Measurements from ENCODE around the gene PCTP.

Gene PCTP

DNA sequence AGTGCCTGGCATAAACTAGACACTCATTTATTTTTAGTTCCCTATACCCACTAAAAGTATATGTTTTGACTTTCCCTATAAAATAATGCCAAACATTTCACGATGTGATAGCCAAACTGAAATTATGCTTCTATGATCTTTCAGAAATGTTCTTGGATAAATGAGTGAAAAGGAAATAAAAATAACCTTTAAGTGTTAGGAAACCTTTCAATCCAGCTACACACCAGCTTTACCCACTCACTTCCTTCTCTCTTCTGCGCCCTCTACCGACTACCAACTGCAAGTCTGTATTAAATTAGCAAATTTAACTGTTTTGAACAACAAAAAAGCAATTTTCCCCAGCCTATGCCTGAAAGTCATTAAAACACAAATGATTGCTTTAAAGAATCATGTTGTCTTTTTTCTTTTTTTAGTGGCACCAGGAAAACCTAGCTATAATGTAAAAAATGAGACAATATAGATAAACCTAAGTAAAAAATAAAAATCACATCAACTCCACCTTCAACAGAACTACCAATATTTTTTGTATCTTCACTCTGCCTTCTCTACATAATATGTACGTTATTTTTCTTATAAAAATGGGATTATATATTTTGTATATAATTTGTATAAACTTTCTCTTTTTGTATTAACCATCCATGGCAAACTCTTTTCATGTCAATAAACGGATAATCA, 15.0 kb upstream of the PCTP start:
- no peaks in the 10 kb centered on the region for H3K27me3 ChIP-seq
- TF ChIP-seq, protein P1, sequence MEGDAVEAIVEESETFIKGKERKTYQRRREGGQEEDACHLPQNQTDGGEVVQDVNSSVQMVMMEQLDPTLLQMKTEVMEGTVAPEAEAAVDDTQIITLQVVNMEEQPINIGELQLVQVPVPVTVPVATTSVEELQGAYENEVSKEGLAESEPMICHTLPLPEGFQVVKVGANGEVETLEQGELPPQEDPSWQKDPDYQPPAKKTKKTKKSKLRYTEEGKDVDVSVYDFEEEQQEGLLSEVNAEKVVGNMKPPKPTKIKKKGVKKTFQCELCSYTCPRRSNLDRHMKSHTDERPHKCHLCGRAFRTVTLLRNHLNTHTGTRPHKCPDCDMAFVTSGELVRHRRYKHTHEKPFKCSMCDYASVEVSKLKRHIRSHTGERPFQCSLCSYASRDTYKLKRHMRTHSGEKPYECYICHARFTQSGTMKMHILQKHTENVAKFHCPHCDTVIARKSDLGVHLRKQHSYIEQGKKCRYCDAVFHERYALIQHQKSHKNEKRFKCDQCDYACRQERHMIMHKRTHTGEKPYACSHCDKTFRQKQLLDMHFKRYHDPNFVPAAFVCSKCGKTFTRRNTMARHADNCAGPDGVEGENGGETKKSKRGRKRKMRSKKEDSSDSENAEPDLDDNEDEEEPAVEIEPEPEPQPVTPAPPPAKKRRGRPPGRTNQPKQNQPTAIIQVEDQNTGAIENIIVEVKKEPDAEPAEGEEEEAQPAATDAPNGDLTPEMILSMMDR (IDR thresholded peaks at IDR 0.05), result peak; percentile 55
- H3K36me3 ChIP-seq, result no peaks in the 10 kb centered on the region
- no peaks in the 10 kb centered on the region for H3K9me3 ChIP-seq
- H3K4me1 ChIP-seq (ENCODE audit: control insufficient read depth in 1 of 2, insufficient read depth in 1 of 2, low read depth in 1 of 2, low read length in 1 of 2), result no peaks in the 10 kb centered on the region
- no peak overlapping the region for H3K27ac ChIP-seq
- H3K4me3 ChIP-seq (ENCODE audit: low read depth in 1 of 2, low read length in 1 of 2), result no peak overlapping the region

DNA sequence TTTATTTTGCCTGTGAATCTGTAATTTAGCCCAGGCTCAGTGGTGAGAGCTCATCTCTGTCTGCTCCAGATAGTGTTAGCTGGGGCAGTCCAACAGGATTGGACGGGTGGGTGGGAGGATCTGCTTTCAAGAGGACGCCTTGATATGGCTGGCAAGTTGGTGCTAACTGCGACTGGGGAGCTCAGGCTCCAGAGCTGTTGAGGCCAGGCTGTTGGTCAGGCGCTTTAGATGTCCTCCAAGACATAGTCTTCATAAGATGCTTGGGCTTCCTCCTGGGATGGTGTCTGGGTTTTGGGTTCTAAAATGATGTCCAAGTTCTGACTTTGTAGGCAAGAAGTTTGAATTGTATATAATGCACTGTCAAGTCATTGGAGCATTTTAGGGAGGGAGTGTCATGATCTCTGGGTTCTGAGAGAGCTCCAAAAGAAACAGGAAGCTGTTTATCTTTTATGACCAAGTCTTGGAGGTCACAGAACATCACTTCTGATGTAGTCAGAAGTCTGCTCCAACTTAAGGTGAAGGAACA, 12.8 kb upstream of the PCTP start:
- TF ChIP-seq, protein P1 (IDR thresholded peaks at IDR 0.05), result no peak
- H3K4me3 ChIP-seq (ENCODE audit: low read depth in 1 of 2, low read length in 1 of 2), result no peak overlapping the region
- H3K9me3 ChIP-seq, result no peaks in the 10 kb centered on the region
- no peaks in the 10 kb centered on the region for H3K27me3 ChIP-seq
- H3K36me3 ChIP-seq, result no peaks in the 10 kb centered on the region
- H3K4me1 ChIP-seq (ENCODE audit: control insufficient read depth in 1 of 2, insufficient read depth in 1 of 2, low read depth in 1 of 2, low read length in 1 of 2), result no peaks in the 10 kb centered on the region
- no peak overlapping the region for H3K27ac ChIP-seq

DNA sequence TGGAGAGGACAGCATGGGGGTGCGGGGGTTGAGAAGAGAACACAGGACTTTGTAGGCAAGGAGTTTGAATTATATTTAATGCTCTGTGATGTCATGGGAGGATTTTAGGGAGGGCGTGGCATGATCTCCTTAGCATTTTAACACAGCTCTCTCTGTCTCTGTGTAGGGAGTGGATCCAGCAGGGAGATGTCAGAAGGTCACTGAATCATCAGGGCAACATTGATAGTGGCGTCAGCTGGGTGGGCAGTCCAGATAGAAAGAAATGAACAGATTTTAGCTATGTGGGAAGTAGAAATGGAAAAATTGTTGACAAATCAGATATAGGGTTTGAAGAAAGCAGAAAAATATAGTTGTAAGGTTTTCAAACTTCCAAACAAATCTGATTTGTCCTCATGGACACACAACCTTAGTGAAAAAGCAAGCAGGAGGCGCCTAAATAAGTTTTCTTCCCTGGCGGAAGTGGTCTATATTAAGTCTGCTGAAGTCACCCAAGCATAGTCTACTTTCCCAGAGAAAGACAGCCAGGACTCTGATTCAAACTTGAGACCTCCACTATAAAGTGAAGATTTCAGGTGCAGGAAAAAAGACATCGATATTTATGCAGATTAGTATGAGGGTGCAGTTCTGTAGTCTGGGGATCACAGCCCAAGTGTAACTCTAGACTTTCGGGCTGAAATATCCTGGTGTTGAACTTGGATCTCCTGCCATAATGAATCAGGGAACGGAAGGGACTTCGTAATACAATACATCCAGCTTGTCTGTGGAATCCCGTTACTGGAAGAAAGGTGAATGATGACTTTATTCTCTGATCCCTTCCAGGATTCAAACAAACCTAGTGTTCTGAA, 10.1 kb upstream of the PCTP start:
- no peak overlapping the region for H3K27ac ChIP-seq
- TF ChIP-seq, protein P1 (IDR thresholded peaks at IDR 0.05), result no peak

DNA sequence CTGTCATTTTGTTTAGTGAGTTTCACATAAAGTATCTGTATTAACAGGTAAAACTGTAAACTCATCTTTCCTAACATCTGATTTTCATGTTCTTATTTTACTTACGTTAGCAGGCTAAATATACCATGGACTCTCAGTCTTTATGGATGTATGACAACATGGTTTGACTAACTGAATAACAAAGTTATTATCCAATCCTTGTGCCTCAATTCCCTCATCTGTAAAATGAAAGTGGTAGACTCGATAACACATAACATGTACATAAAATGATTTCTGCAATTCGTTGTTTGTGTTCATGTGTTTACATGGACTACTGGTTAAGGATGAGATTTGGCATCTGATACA, 9.5 kb upstream of the PCTP start:
- Histone ChIP-seq H3K27me3 (no peaks in the 10 kb centered on the region), H3K27ac (no peak overlapping the region), H3K9me3 (no peaks in the 10 kb centered on the region), H3K4me1 (ENCODE audit: control insufficient read depth in 1 of 2, insufficient read depth in 1 of 2, low read depth in 1 of 2, low read length in 1 of 2) (no peaks in the 10 kb centered on the region), H3K4me3 (ENCODE audit: low read depth in 1 of 2, low read length in 1 of 2) (no peak overlapping the region), H3K36me3 (no peaks in the 10 kb centered on the region)
- TF ChIP-seq, protein P1 (IDR thresholded peaks at IDR 0.05), result no peak

More for the DNA sequence above, 10.1 kb upstream of the PCTP start:
- no peaks in the 10 kb centered on the region for H3K27me3 ChIP-seq
- H3K4me3 ChIP-seq (ENCODE audit: low read depth in 1 of 2, low read length in 1 of 2), result no peak overlapping the region
- H3K36me3 ChIP-seq, result no peaks in the 10 kb centered on the region
- H3K9me3 ChIP-seq, result no peaks in the 10 kb centered on the region
- no peaks in the 10 kb centered on the region for H3K4me1 ChIP-seq (ENCODE audit: control insufficient read depth in 1 of 2, insufficient read depth in 1 of 2, low read depth in 1 of 2, low read length in 1 of 2)

DNA sequence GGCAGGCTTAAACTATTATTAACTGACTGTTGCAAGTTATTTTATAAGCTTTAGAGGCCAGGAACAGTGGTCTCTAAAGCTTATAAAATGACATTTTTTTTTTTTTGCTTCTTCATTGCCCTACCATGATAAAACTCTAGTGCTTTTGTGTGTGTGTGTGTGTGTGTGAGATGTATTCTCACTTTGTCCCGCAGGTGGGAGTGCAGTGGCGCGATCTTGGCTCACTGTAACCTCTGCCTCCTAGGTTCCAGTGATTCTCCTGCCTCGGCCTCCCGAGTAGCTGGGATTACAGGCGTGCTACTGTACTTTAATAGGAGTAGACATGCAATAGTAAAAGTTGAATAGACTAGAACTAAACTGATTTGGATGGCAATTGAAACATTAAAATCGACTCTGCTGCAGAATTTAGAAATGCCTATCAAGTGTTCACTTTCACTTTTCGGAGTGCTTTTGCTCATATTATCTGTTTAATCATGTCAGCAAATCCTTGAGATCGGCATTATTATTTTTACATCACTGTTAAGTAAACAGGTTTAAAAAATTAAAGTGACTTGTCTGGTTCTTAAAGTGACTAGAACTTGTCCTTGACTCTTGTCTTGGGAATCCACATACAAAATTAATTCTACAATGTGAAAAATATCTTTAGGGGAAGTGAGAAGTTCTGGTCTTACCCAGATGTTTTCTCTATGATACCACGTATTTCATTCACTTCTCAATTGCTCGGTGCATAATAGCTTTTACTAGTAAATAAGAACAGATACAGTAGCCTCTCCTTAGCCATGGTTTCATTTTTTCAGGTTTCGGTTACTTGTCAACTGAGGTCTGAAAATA, 8.4 kb upstream of the PCTP start:
- Histone ChIP-seq H3K9me3 (no peaks in the 10 kb centered on the region), H3K27ac (no peak overlapping the region), H3K27me3 (no peaks in the 10 kb centered on the region), H3K4me1 (ENCODE audit: control insufficient read depth in 1 of 2, insufficient read depth in 1 of 2, low read depth in 1 of 2, low read length in 1 of 2) (no peaks in the 10 kb centered on the region), H3K4me3 (ENCODE audit: low read depth in 1 of 2, low read length in 1 of 2) (no peak overlapping the region), H3K36me3 (no peaks in the 10 kb centered on the region)
- TF ChIP-seq, protein P1 (IDR thresholded peaks at IDR 0.05), result no peak

All from neutrophil (primary cell).